Heart left ventricle (tissue), 16 donors: ENCODE results near the gene SLC17A5. TPM values are rescaled to one million over a fixed set of nuclear protein-coding genes. Genes with fewer than 3 reads are reported as not detected.

Source experiments
- ATAC-seq, 4 donors: fragments of 200-7000 bp; cut with Tn5 transposase; one replicate each; pipeline ENCODE4 v1.9.1; 2020 to 2022; ENCODE audit warnings: moderate library complexity in 4 of 4, mild to moderate bottlenecking in 3 of 4, moderate number of reproducible peaks in 1 of 4
- DNase-seq, 5 donors: peaks; one replicate each; pipeline ENCODE4 v3.0.0-alpha.2; 2020
- H3K27ac ChIP-seq, 12 donors: fragments of 200-600 bp; sonication (generic) in 4 of 12; one replicate each; pipeline versions ENCODE4 v1.5.0 to v1.8.0; 2016 to 2022; ENCODE audit warnings: mild to moderate bottlenecking in 2 of 12
- H3K27me3 ChIP-seq, 9 donors: fragments of 200-600 bp; sonication (generic) in 2 of 9; one replicate each; pipeline versions ENCODE4 v1.5.1 to v1.8.0; 2016 to 2022; ENCODE audit warnings: mild to moderate bottlenecking in 3 of 9
- H3K36me3 ChIP-seq, 9 donors: fragments of 200-600 bp; sonication (generic) in 2 of 9; one replicate each; pipeline versions ENCODE4 v1.5.0 to v1.8.0; 2018 to 2022; ENCODE audit warnings: mild to moderate bottlenecking in 2 of 9
- H3K4me1 ChIP-seq, 12 donors: fragments of 200-600 bp; sonication (generic) in 4 of 12; one replicate each; pipeline versions ENCODE4 v1.5.0 to v1.8.0; 2016 to 2022; ENCODE audit warnings: mild to moderate bottlenecking in 3 of 12
- H3K4me3 ChIP-seq, 12 donors: fragments of 200-600 bp; sonication (generic) in 4 of 12; one replicate each; pipeline versions ENCODE4 v1.5.0 to v1.8.0; 2017 to 2022; ENCODE audit warnings: mild to moderate bottlenecking in 9 of 12, moderate library complexity in 4 of 12
- H3K9me3 ChIP-seq, 12 donors: fragments of 200-600 bp; sonication (generic) in 4 of 12; one replicate each; pipeline versions ENCODE4 v1.5.0 to v1.8.0; 2016 to 2022; ENCODE audit warnings: mild to moderate bottlenecking in 1 of 12
- POLR2A ChIP-seq, 2 donors: fragments of 450-650 bp; IDR thresholded peaks; one replicate each; pipeline ENCODE4 v1.6.1; 2017; ENCODE audit warnings: antibody characterized with exemption in 2 of 2, mild to moderate bottlenecking in 2 of 2, moderate library complexity in 2 of 2
- whole genome bisulfite sequencing, 4 donors: extraction: QIAGEN DNeasy Blood & Tissue Kit in 2 of 4; methylation state at CpG; one replicate each; pipeline versions ENCODE4 v1.1.5 to v1.1.7; 2013 to 2018; 5-methylcytosine and 5-hydroxymethylcytosine counted together
- intact Hi-C, 10 donors: fragments of 100-400 bp; cut with DNase I; formaldehyde crosslinking; loops; one replicate each; pipeline versions ENCODE4 v1.11.1 to v1.14.2; 2022
- polyA plus RNA-seq, 2 donors: library from polyadenylated mRNA; stranded (reverse); fragments of 200-250 nt; gene quantifications; one replicate each; pipeline ENCODE4 v1.2.3, GENCODE V29; 2013
- total RNA-seq, 9 donors: library from RNA; depleted of rRNA in 2 of 9; stranded (reverse); fragments of >200 nt in 2 of 9; fragmentation: NEBNext Ultra II Directional in 3 of 9; extraction: Animal tissue kit (Norgen Biotek cat#: 25700) in 3 of 9; gene quantifications; one replicate each; pipeline versions ENCODE4 v1.1.0 to v1.2.4, GENCODE V29; 2016 to 2023
- TF ChIP-seq, protein P1 (sequence below), 12 donors: fragments of 200-600 bp; sonication (generic) in 4 of 12; IDR thresholded peaks; one replicate each; pipeline versions ENCODE4 v1.5.0 to v1.8.0; 2018 to 2022; ENCODE audit warnings: antibody characterized with exemption in 12 of 12, mild to moderate bottlenecking in 5 of 12
- donor health status: ischemic (EF 13 %, LVEDD 7.1; RV severe dilation, severe dysfunction).
- donor health status: healthy with polysubstance abuse.
- donor health status: DM: no; HTN: yes; CAD: no.
- donor health status: DM: no; HTN: no; CAD: no.
- donor health status: ischemic (EF 25% LVEDD 6.9; RV normal size, moderate dysfunction).
- donor health status: ischemic (EF 25% LVEDD 5.7; RV mildly dilated, moderate dysfunction).
- donor health status: healthy.
- donor health status: DM: yes; HTN: yes; CAD: no.
- donor health status: ischemic (EF 35%, LVEDD 5.7; RV mildly dilated, moderate dysfunction).
- donor health status: nonischemic (EF 11% LVEDD 7.7; RV severe dilation, severe dysfunction).
- donor health status: DM: yes; HTN: yes; CAD: no.
- donor health status: PGD.
- donor health status: ischemic (EF 29% LVEDD 5.4; RV normal size, mild dysfunction).
- donor health status: nonischemic (EF 23%, LVEDD 6.1; RV moderate dilation, normal function).

The SLC17A5 gene
- total and polyA plus RNA-seq, 11 donors, result 2.1 to 10.6 (median 7.5) TPM

DNA sequence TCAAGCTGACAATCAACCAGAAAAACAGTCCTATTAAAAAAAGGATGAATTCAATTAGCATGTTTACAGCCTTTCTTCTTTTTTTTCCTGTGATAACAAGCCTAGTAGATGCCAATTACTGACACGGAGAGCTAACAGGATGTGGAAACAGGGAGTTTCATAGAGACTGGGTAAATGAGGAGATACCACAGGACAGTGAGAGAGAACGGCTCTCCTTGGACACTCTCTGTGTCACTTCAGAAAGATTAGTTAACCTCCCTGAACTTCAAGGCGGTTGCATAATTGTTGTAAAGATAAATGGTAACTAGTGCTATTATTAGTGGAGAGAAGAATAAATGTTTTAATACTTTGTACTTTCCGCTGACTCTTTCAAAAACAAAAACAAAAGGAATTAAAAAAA, 14.8 kb downstream of the SLC17A5 start:
- ATAC-seq, result no peak
- intact Hi-C loops, result no loop called here
- H3K36me3 ChIP-seq, result peaks cover 0 to 96% (median 74%) of the 10 kb centered on the region in 9 donors

DNA sequence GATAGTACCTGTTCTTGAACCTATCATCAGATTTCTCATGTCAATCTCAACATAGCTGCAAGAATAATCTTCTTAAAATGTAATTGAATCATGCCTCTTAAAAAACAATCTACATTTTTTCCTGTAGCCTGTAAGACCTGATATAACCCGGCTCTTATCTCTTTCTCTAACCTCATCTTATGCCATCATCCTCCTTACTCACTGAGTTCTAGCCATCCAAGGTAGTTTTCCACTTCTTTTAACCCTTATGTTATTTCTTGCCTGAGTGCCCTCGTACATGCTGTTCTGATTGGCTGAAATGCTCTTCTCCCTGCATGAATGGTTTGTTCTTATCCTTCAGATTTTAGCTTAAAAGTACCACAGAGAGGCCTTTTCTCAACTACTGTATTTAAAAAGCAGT, 16.4 kb downstream of the SLC17A5 start:
- Histone ChIP-seq H3K27me3 (no peaks in the 10 kb centered on the region), H3K4me1 (no peaks in the 10 kb centered on the region), H3K27ac (no peak overlapping the region), H3K4me3 (no peak overlapping the region), H3K36me3 (peaks cover 0 to 99% (median 82%) of the 10 kb centered on the region in 9 donors), H3K9me3 (no peaks in the 10 kb centered on the region)
- DNase-seq (no peak), ATAC-seq (no peak)
- intact Hi-C loops, result no loop called here
- TF ChIP-seq, protein P1, sequence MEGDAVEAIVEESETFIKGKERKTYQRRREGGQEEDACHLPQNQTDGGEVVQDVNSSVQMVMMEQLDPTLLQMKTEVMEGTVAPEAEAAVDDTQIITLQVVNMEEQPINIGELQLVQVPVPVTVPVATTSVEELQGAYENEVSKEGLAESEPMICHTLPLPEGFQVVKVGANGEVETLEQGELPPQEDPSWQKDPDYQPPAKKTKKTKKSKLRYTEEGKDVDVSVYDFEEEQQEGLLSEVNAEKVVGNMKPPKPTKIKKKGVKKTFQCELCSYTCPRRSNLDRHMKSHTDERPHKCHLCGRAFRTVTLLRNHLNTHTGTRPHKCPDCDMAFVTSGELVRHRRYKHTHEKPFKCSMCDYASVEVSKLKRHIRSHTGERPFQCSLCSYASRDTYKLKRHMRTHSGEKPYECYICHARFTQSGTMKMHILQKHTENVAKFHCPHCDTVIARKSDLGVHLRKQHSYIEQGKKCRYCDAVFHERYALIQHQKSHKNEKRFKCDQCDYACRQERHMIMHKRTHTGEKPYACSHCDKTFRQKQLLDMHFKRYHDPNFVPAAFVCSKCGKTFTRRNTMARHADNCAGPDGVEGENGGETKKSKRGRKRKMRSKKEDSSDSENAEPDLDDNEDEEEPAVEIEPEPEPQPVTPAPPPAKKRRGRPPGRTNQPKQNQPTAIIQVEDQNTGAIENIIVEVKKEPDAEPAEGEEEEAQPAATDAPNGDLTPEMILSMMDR (IDR thresholded peaks at IDR 0.05), result no peak
- TF ChIP-seq POLR2A (IDR thresholded peaks at IDR 0.05), result no peak
- 74 to 79% (median 75%) methylated on average over 2 of the region's 2 CpGs for WGBS, 4 donors

More for the DNA sequence above, 14.8 kb downstream of the SLC17A5 start:
- no peak for DNase-seq
- no peak overlapping the region for H3K27ac ChIP-seq
- no peaks in the 10 kb centered on the region for H3K4me1 ChIP-seq
- TF ChIP-seq, protein P1 (IDR thresholded peaks at IDR 0.05), result no peak
- no peak for TF ChIP-seq POLR2A (IDR thresholded peaks at IDR 0.05)
- 69 to 74% (median 71%) methylated on average over 4 of the region's 4 CpGs for WGBS, 4 donors
- no peaks in the 10 kb centered on the region for H3K27me3 ChIP-seq
- no peaks in the 10 kb centered on the region for H3K9me3 ChIP-seq
- no peak overlapping the region for H3K4me3 ChIP-seq

DNA sequence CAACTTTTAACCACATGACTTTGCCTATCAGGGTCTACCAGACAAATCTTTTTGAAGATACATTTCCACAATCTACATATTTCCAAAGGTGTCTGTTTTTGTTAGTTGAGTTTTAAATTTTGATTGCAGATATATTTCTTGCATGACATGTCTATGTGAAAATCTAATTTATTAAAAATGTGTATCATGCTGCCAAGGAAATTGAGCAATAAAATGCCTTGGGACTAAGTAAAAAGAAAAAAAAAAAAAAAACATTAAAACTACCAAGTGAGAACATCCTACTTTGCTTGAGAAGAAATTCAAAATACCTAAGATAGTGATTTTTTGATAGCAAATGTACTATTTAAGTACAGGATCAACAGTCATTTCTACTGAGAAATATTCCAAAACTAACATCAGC, 17.7 kb downstream of the SLC17A5 start:
- H3K4me1 ChIP-seq, result no peaks in the 10 kb centered on the region
- no peaks in the 10 kb centered on the region for H3K9me3 ChIP-seq
- ATAC-seq, result no peak
- DNase-seq, result no peak
- no peak overlapping the region for H3K4me3 ChIP-seq
- H3K27me3 ChIP-seq, result no peaks in the 10 kb centered on the region
- intact Hi-C loops, result no loop called here
- TF ChIP-seq, protein P1 (IDR thresholded peaks at IDR 0.05), result no peak
- TF ChIP-seq POLR2A (IDR thresholded peaks at IDR 0.05), result no peak
- H3K27ac ChIP-seq, result no peak overlapping the region
- H3K36me3 ChIP-seq, result peaks cover 3 to 100% (median 86%) of the 10 kb centered on the region in 9 donors

DNA sequence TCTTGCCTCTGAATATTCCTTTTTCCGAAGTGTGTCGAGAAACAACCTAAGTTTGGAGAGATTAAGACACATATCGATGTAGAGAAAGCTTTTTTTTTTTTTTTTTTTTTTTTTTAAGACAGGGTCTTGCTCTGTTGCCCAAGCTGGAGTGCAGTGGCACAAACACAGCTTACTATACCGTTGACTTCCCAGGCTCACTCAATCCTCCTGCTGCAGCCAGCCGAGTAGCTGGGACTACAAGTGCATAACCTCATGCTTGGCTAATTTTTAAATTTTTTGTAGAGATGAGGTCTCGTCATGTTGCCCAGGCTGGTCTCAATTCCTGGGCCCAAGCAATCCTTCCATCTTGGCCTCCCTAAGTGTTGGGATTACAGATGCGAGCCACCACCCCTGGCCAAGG, 21.4 kb downstream of the SLC17A5 start:
- H3K9me3 ChIP-seq, result no peaks in the 10 kb centered on the region
- no peak overlapping the region for H3K27ac ChIP-seq
- H3K36me3 ChIP-seq, result peaks cover 3 to 100% (median 88%) of the 10 kb centered on the region in 9 donors
- WGBS, 4 donors, result 94 to 97% (median 95%) methylated on average over 7 of the region's 7 CpGs
- TF ChIP-seq, protein P1 (IDR thresholded peaks at IDR 0.05), result no peak
- TF ChIP-seq POLR2A (IDR thresholded peaks at IDR 0.05), result no peak
- intact Hi-C loops, result no loop called here
- no peaks in the 10 kb centered on the region for H3K4me1 ChIP-seq
- H3K4me3 ChIP-seq, result no peak overlapping the region
- ATAC-seq (no peak), DNase-seq (no peak)
- H3K27me3 ChIP-seq, result no peaks in the 10 kb centered on the region
